ENCODE data around the gene AGFG1.

GRCh38 chr2:227511955-227512354 lies 40.0 kb downstream of the AGFG1 start:
- TF ChIP-seq CTCF (IDR thresholded peaks at IDR 0.05): no peak
- TF ChIP-seq EZH2 (IDR thresholded peaks at IDR 0.05; ENCODE audit: borderline replicate concordance, insufficient read depth, low read depth, low read length, poor library complexity, severe bottlenecking): no peak

All from B cell (primary cell).